ENCODE data around the gene PTGIS.

Gene PTGIS

DNA sequence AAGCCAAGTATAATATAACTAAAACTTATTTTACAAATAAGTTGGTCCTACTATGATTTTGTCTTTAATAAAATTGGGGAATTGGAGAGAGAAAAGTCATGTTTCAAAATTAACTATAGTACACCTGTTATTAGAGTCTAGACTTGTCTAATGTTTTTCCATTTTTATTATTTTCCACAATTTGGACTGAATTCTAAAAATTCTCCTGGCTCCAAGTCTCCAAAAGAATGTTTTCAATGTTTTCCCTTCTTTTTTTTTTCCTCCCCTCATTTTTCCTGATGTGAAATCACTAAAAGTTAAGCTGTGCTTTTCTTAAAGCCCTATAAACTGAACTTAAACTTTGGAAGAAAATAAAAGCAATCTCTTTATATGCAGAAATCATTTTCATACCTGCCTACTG, 11.3 kb downstream of the PTGIS start:
- no peaks in the 10 kb centered on the region for H3K36me3 ChIP-seq (ENCODE audit: control insufficient read depth in 2 of 2, insufficient read depth in 2 of 2, low read length in 2 of 2)
- peaks cover 2 to 3% of the 10 kb centered on the region in 2 donors for H3K27me3 ChIP-seq (ENCODE audit: control insufficient read depth in 1 of 2, insufficient read depth in 2 of 2, low read length in 2 of 2)
- H3K4me1 ChIP-seq (ENCODE audit: control insufficient read depth, insufficient read depth, low read length) = peaks cover 4% of the 10 kb centered on the region
- H3K27ac ChIP-seq (ENCODE audit: low read length) = no peak overlapping the region
- H3K9me3 ChIP-seq (ENCODE audit: control insufficient read depth in 2 of 2, low read length in 2 of 2) = no peaks in the 10 kb centered on the region
- H3K9ac ChIP-seq (ENCODE audit: low read length in 2 of 2) = no peak overlapping the region
- no peak overlapping the region for H3K4me3 ChIP-seq (ENCODE audit: low read length in 2 of 2)

GRCh38 chr20:49549801-49550551, 18.0 kb downstream of the PTGIS start:
- Histone ChIP-seq H3K4me1 (ENCODE audit: control insufficient read depth, insufficient read depth, low read length) (no peaks in the 10 kb centered on the region), H3K9me3 (ENCODE audit: control insufficient read depth in 2 of 2, low read length in 2 of 2) (peaks cover 0 to 4% of the 10 kb centered on the region in 2 donors), H3K9ac (ENCODE audit: low read length in 2 of 2) (no peak overlapping the region), H3K27me3 (ENCODE audit: control insufficient read depth in 1 of 2, insufficient read depth in 2 of 2, low read length in 2 of 2) (peaks cover 0 to 3% of the 10 kb centered on the region in 2 donors), H3K4me3 (ENCODE audit: low read length in 2 of 2) (no peak overlapping the region), H3K36me3 (ENCODE audit: control insufficient read depth in 2 of 2, insufficient read depth in 2 of 2, low read length in 2 of 2) (peaks cover 0 to 10% of the 10 kb centered on the region in 2 donors), H3K27ac (ENCODE audit: low read length) (no peak overlapping the region)

DNA sequence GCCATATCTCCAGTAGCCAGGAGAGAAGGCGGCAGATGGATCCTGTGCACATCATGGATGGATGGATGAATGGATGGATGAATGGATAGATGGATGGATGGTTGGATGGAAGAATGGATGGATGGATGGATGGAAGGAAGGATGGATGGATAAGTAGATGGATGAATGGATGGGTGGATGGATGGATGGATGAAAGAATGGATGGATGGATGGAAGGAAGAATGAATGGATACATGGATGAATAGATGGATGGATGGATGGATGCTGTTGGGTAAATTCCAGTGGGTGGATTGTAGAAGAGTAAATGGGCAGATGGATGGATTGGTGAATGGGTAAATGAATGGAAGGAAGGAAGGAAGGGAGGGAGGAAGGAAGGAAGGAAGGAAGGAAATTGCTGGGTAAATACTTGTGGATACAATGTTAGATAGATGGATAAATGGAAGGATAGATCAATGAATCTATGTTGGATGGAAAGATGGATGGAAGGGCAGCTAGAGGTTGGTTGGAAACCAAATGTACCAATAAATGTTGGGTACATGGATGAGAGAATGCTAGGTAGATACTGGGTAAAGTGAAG, 19.5 kb downstream of the PTGIS start:
- H3K36me3 ChIP-seq (ENCODE audit: control insufficient read depth in 2 of 2, insufficient read depth in 2 of 2, low read length in 2 of 2) = peaks cover 0 to 10% of the 10 kb centered on the region in 2 donors
- no peaks in the 10 kb centered on the region for H3K4me1 ChIP-seq (ENCODE audit: control insufficient read depth, insufficient read depth, low read length)
- peaks cover 0 to 4% of the 10 kb centered on the region in 2 donors for H3K9me3 ChIP-seq (ENCODE audit: control insufficient read depth in 2 of 2, low read length in 2 of 2)

GRCh38 chr20:49545572-49545971, 22.4 kb downstream of the PTGIS start:
- H3K9ac ChIP-seq (ENCODE audit: low read length in 2 of 2) = no peak overlapping the region
- peaks cover 0 to 4% of the 10 kb centered on the region in 2 donors for H3K9me3 ChIP-seq (ENCODE audit: control insufficient read depth in 2 of 2, low read length in 2 of 2)
- H3K4me3 ChIP-seq (ENCODE audit: low read length in 2 of 2) = no peak overlapping the region
- H3K4me1 ChIP-seq (ENCODE audit: control insufficient read depth, insufficient read depth, low read length) = no peaks in the 10 kb centered on the region
- H3K27ac ChIP-seq (ENCODE audit: low read length) = no peak overlapping the region
- H3K36me3 ChIP-seq (ENCODE audit: control insufficient read depth in 2 of 2, insufficient read depth in 2 of 2, low read length in 2 of 2) = peaks cover 0 to 12% of the 10 kb centered on the region in 2 donors
- H3K27me3 ChIP-seq (ENCODE audit: control insufficient read depth in 1 of 2, insufficient read depth in 2 of 2, low read length in 2 of 2) = peaks cover 0 to 3% of the 10 kb centered on the region in 2 donors

More for the DNA sequence above, 19.5 kb downstream of the PTGIS start:
- no peak overlapping the region for H3K4me3 ChIP-seq (ENCODE audit: low read length in 2 of 2)
- H3K27me3 ChIP-seq (ENCODE audit: control insufficient read depth in 1 of 2, insufficient read depth in 2 of 2, low read length in 2 of 2) = peaks cover 0 to 3% of the 10 kb centered on the region in 2 donors
- H3K27ac ChIP-seq (ENCODE audit: low read length) = no peak overlapping the region
- H3K9ac ChIP-seq (ENCODE audit: low read length in 2 of 2) = no peak overlapping the region

DNA sequence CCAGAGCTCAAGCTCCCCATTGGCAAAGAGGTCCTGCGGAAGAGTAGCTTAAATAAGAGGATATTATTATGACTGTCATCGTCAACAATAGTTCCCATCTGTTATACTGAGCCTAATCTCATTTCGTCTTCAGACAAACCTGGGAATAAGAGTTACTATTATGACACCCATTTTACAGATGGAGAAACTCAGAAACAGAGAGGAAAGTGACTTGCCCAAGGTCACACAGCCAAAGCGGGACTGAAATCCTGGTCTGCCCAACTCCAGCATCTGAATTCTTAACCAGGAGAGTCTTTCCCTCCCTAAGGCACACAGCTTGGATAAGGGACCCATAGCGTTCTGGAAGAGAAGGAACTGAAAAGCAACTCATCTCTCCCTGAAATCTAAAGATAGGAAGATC, 23.4 kb downstream of the PTGIS start:
- H3K27me3 ChIP-seq (ENCODE audit: control insufficient read depth in 1 of 2, insufficient read depth in 2 of 2, low read length in 2 of 2) = peaks cover 0 to 3% of the 10 kb centered on the region in 2 donors
- H3K9me3 ChIP-seq (ENCODE audit: control insufficient read depth in 2 of 2, low read length in 2 of 2) = peaks cover 0 to 4% of the 10 kb centered on the region in 2 donors
- no peak overlapping the region for H3K9ac ChIP-seq (ENCODE audit: low read length in 2 of 2)
- no peak overlapping the region for H3K27ac ChIP-seq (ENCODE audit: low read length)
- H3K4me3 ChIP-seq (ENCODE audit: low read length in 2 of 2) = no peak overlapping the region
- no peaks in the 10 kb centered on the region for H3K4me1 ChIP-seq (ENCODE audit: control insufficient read depth, insufficient read depth, low read length)
- H3K36me3 ChIP-seq (ENCODE audit: control insufficient read depth in 2 of 2, insufficient read depth in 2 of 2, low read length in 2 of 2) = peaks cover 0 to 13% of the 10 kb centered on the region in 2 donors

DNA sequence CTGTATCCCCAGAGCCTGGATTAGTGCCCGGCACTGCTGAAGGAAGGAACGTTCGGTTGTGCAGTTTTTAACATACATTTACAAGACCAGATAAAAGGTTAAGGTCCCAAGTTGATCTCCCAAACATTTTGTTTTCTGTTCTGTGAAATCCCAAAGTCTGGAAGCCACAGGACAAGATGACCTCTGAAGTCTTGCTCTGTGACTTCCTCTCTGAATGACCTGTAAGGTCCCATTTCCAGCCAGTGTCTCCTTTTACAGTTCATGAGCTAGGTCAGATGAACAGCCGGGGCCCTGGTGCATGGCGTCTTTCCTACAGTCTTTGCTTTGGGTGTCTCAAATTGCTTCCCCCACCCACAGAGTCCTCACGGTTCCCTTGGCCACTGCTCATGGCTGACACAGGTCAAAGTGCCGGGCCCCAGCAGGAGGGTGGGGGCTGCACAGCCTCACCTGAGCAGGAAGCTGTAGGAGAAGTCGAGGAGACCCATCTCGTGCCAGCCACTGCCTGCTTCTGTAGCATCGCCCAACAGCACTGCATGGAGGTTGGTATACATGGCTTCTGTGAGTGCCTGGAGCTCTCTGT, 24.0 kb downstream of the PTGIS start:
- Histone ChIP-seq H3K9ac (ENCODE audit: low read length in 2 of 2) (no peak overlapping the region), H3K9me3 (ENCODE audit: control insufficient read depth in 2 of 2, low read length in 2 of 2) (peaks cover 0 to 4% of the 10 kb centered on the region in 2 donors), H3K4me1 (ENCODE audit: control insufficient read depth, insufficient read depth, low read length) (no peaks in the 10 kb centered on the region), H3K36me3 (ENCODE audit: control insufficient read depth in 2 of 2, insufficient read depth in 2 of 2, low read length in 2 of 2) (peaks cover 0 to 13% of the 10 kb centered on the region in 2 donors), H3K27me3 (ENCODE audit: control insufficient read depth in 1 of 2, insufficient read depth in 2 of 2, low read length in 2 of 2) (peaks cover 0 to 3% of the 10 kb centered on the region in 2 donors), H3K27ac (ENCODE audit: low read length) (no peak overlapping the region), H3K4me3 (ENCODE audit: low read length in 2 of 2) (no peak overlapping the region)

DNA sequence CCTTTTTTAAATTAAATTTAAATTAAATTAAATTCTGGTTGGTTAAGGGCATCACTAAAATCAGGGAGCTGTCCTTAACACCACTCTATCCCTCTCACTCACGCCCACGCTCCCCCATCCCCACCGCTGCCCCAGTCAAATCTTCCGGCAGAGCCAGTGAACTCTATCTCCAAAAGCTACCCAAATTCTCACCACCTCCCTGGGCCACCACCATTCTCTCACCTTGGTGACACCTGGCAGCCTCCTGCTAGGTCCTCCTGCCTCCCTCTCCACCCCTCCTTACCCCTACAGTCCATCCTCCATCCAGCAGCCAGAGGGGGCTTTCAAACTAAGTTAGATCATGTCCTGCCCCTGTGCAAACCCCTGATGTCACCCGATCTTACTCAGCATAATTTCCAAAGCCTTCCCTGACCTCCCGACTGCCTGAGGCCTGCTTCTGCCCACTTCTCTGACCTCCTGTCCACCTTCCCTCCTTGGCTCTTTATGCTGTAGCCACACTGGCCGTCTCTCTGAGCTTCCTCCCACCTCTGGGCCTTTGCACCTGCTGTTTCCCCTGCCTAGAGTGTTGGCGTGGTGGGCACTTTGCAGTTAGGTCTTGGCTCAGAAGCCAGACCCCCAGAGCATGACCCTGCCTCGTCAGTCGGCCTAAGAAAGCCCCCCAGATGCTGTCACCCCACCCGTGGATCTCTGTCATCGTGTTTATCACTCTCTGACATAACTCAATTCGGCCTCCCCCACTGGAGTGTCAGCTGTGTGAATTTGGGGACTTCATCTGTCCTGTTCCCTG, 24.7 kb downstream of the PTGIS start:
- Histone ChIP-seq H3K4me3 (ENCODE audit: low read length in 2 of 2) (no peak overlapping the region), H3K27ac (ENCODE audit: low read length) (no peak overlapping the region), H3K36me3 (ENCODE audit: control insufficient read depth in 2 of 2, insufficient read depth in 2 of 2, low read length in 2 of 2) (peaks cover 0 to 13% of the 10 kb centered on the region in 2 donors), H3K27me3 (ENCODE audit: control insufficient read depth in 1 of 2, insufficient read depth in 2 of 2, low read length in 2 of 2) (peaks cover 0 to 3% of the 10 kb centered on the region in 2 donors), H3K9ac (ENCODE audit: low read length in 2 of 2) (no peak overlapping the region), H3K9me3 (ENCODE audit: control insufficient read depth in 2 of 2, low read length in 2 of 2) (peaks cover 0 to 4% of the 10 kb centered on the region in 2 donors), H3K4me1 (ENCODE audit: control insufficient read depth, insufficient read depth, low read length) (no peaks in the 10 kb centered on the region)

- peaks cover 0 to 11% of the 10 kb centered on the region in 2 donors for H3K36me3 ChIP-seq (ENCODE audit: control insufficient read depth in 2 of 2, insufficient read depth in 2 of 2, low read length in 2 of 2)
- peaks cover 0 to 3% of the 10 kb centered on the region in 2 donors for H3K27me3 ChIP-seq (ENCODE audit: control insufficient read depth in 1 of 2, insufficient read depth in 2 of 2, low read length in 2 of 2)
- H3K4me3 ChIP-seq (ENCODE audit: low read length in 2 of 2) = no peak overlapping the region
- H3K9me3 ChIP-seq (ENCODE audit: control insufficient read depth in 2 of 2, low read length in 2 of 2) = peaks cover 0 to 4% of the 10 kb centered on the region in 2 donors
- no peaks in the 10 kb centered on the region for H3K4me1 ChIP-seq (ENCODE audit: control insufficient read depth, insufficient read depth, low read length)
- H3K27ac ChIP-seq (ENCODE audit: low read length) = no peak overlapping the region
- no peak overlapping the region for H3K9ac ChIP-seq (ENCODE audit: low read length in 2 of 2)
Measured at GRCh38 chr20:49542514-49542991, 25.4 kb downstream of the PTGIS start.

DNA sequence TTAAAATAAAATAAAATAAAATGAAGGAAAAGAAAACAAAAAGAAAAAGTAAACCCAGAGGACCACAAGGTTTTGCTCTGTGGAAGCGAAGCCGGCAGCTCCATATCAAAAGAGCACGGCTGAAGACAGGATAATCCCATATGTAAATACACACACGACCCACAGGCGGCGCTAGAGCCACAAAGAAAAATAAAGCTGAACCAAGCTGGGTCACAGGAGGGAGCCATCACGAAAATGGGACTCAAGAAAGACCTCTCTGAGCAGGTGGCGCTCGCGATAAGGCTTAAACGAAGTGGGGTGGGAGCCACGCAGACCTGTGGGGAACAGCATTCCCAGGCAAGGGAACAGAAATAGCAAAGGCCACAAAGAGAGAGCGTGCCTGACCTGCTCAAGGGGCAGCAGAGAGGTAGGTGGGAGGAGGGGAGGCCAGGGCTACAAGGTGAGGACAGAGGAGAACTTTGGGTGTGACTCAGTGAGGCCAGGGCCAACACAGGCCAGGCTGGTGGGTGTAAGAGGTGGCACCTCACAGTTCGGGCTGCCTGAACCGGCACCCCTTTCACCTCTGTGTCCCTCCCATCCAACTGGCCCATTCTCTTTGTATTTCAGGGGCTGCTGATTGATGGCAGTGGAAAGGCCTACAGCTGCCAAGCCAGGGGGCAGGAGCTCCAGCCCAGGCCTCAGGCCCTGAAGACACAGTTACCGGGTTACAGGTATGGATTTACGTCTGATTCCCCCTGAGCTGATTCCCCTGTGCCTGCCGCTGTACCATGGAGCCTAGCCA, 26.0 kb downstream of the PTGIS start:
- H3K4me3 ChIP-seq (ENCODE audit: low read length in 2 of 2) = no peak overlapping the region
- H3K9me3 ChIP-seq (ENCODE audit: control insufficient read depth in 2 of 2, low read length in 2 of 2) = peaks cover 0 to 4% of the 10 kb centered on the region in 2 donors
- H3K27me3 ChIP-seq (ENCODE audit: control insufficient read depth in 1 of 2, insufficient read depth in 2 of 2, low read length in 2 of 2) = peaks cover 0 to 3% of the 10 kb centered on the region in 2 donors
- H3K4me1 ChIP-seq (ENCODE audit: control insufficient read depth, insufficient read depth, low read length) = no peaks in the 10 kb centered on the region
- no peak overlapping the region for H3K27ac ChIP-seq (ENCODE audit: low read length)
- peaks cover 0 to 11% of the 10 kb centered on the region in 2 donors for H3K36me3 ChIP-seq (ENCODE audit: control insufficient read depth in 2 of 2, insufficient read depth in 2 of 2, low read length in 2 of 2)
- H3K9ac ChIP-seq (ENCODE audit: low read length in 2 of 2) = no peak overlapping the region
